ENCODE measurements around the gene ZNF581. TPM values are rescaled to one million over a fixed set of nuclear protein-coding genes. Genes with fewer than 3 reads are reported as not detected.

The ZNF581 gene
- total and polyA plus RNA-seq, 4 donors, result 2.1 to 7.3 (median 5.2) TPM

- Histone ChIP-seq H3K4me1 (ENCODE audit: control insufficient read depth in 4 of 4, insufficient read depth in 4 of 4, low read length in 3 of 4) (peaks cover 22 to 52% (median 44%) of the 10 kb centered on the region in 4 donors), H3K9me3 (ENCODE audit: control insufficient read depth in 4 of 4, low read length in 3 of 4) (no peaks in the 10 kb centered on the region), H3K27ac (ENCODE audit: low read depth in 1 of 2, low read length in 2 of 2) (peak overlapping the region; percentile 75 to 86), H3K9ac (ENCODE audit: low read depth in 1 of 2, low read length in 2 of 2) (peak overlapping the region; percentile 71 to 87), H3K4me3 (ENCODE audit: low read depth in 1 of 3, low read length in 3 of 3) (peak overlapping the region; percentile 66 to 89 (median 86)), H3K27me3 (ENCODE audit: control insufficient read depth in 4 of 4, insufficient read depth in 4 of 4, low read length in 3 of 4) (no peaks in the 10 kb centered on the region), H3K36me3 (ENCODE audit: control insufficient read depth in 4 of 4, insufficient read depth in 3 of 4, low read depth in 1 of 4, low read length in 3 of 4) (peaks cover 0 to 9% (median under 1%) of the 10 kb centered on the region in 4 donors)
- TF ChIP-seq RXRA (IDR thresholded peaks at IDR 0.05) (no peak), ATF3 (IDR thresholded peaks at IDR 0.05) (no peak), MAX (IDR thresholded peaks at IDR 0.05) (no peak)
- no peak for DNase-seq (ENCODE audit: low spot score)
- WGBS, result 49% methylated on average over 14 of the region's 14 CpGs
Observed at GRCh38 chr19:55646889-55647731, 3.7 kb downstream of the ZNF581 start.

GRCh38 chr19:55647732-55648584 lies 4.5 kb downstream of the ZNF581 start, which contains the start of gene CCDC106:
Gene CCDC106 (plus strand): TSS chr19:55648212. CDS start chr19:55649047, 835 bp downstream.
- WGBS, result 2% methylated on average over 87 of the region's 87 CpGs
- Histone ChIP-seq H3K4me3 (ENCODE audit: low read depth in 1 of 3, low read length in 3 of 3) (peak within 1 kb of the TSS; percentile 66 to 89 (median 86)), H3K27ac (ENCODE audit: low read depth in 1 of 2, low read length in 2 of 2) (peak within 1 kb of the TSS; percentile 75 to 86), H3K27me3 (ENCODE audit: control insufficient read depth in 4 of 4, insufficient read depth in 4 of 4, low read length in 3 of 4) (no peaks in the 10 kb centered on the region), H3K36me3 (ENCODE audit: control insufficient read depth in 4 of 4, insufficient read depth in 3 of 4, low read depth in 1 of 4, low read length in 3 of 4) (peaks cover 0 to 9% (median under 1%) of the 10 kb centered on the region in 4 donors), H3K9me3 (ENCODE audit: control insufficient read depth in 4 of 4, low read length in 3 of 4) (no peaks in the 10 kb centered on the region), H3K9ac (ENCODE audit: low read depth in 1 of 2, low read length in 2 of 2) (peak within 1 kb of the TSS; percentile 71 to 87), H3K4me1 (ENCODE audit: control insufficient read depth in 4 of 4, insufficient read depth in 4 of 4, low read length in 3 of 4) (peaks cover 15 to 44% (median 36%) of the 10 kb centered on the region in 4 donors)
- peak; percentile 70 for DNase-seq (ENCODE audit: low spot score)
- TF ChIP-seq JUND (IDR thresholded peaks at IDR 0.05) (no peak), NR2F2 (IDR thresholded peaks at IDR 0.05) (no peak), YY1 (IDR thresholded peaks at IDR 0.05) (peak; percentile 44), EGR1 (IDR thresholded peaks at IDR 0.05; ENCODE audit: low read depth in 2 of 2) (peak in 1 of 2 donors; percentile 77)

- 57% methylated on average over 25 of the region's 25 CpGs for WGBS
- Histone ChIP-seq H3K9ac (ENCODE audit: low read depth in 1 of 2, low read length in 2 of 2) (peak overlapping the region; percentile 31 to 71), H3K9me3 (ENCODE audit: control insufficient read depth in 4 of 4, low read length in 3 of 4) (no peaks in the 10 kb centered on the region), H3K4me3 (ENCODE audit: low read depth in 1 of 3, low read length in 3 of 3) (peak overlapping the region; percentile 66 to 89 (median 86)), H3K4me1 (ENCODE audit: control insufficient read depth in 4 of 4, insufficient read depth in 4 of 4, low read length in 3 of 4) (peaks cover 13 to 42% (median 32%) of the 10 kb centered on the region in 4 donors), H3K36me3 (ENCODE audit: control insufficient read depth in 4 of 4, insufficient read depth in 3 of 4, low read depth in 1 of 4, low read length in 3 of 4) (peaks cover 0 to 9% (median under 1%) of the 10 kb centered on the region in 4 donors), H3K27ac (ENCODE audit: low read depth in 1 of 2, low read length in 2 of 2) (peak overlapping the region; percentile 75 to 86), H3K27me3 (ENCODE audit: control insufficient read depth in 4 of 4, insufficient read depth in 4 of 4, low read length in 3 of 4) (no peaks in the 10 kb centered on the region)
- DNase-seq (ENCODE audit: low spot score), result no peak
- TF ChIP-seq RXRA (IDR thresholded peaks at IDR 0.05), result no peak
- no peak for TF ChIP-seq CTCF (IDR thresholded peaks at IDR 0.05; ENCODE audit: low read depth, low read length, missing input control)
- no peak for TF ChIP-seq TAF1 (conservative IDR thresholded peaks at IDR 0.05)
- TF ChIP-seq ATF3 (IDR thresholded peaks at IDR 0.05), result no peak
- no peak for TF ChIP-seq GABPA (IDR thresholded peaks at IDR 0.05 in 1 of 2, conservative IDR thresholded peaks at IDR 0.05 in 1 of 2)
- no peak for TF ChIP-seq FOXA1 (IDR thresholded peaks at IDR 0.05)
- TF ChIP-seq ZBTB33 (IDR thresholded peaks at IDR 0.05), result no peak
- no peak for TF ChIP-seq SP1 (IDR thresholded peaks at IDR 0.05)
- TF ChIP-seq HNF4A (conservative IDR thresholded peaks at IDR 0.05), result no peak
- TF ChIP-seq FOXA2 (IDR thresholded peaks at IDR 0.05), result no peak
- TF ChIP-seq MAX (IDR thresholded peaks at IDR 0.05), result no peak
- TF ChIP-seq NR2F2 (IDR thresholded peaks at IDR 0.05), result no peak
- no peak for TF ChIP-seq JUND (IDR thresholded peaks at IDR 0.05)
Observed at GRCh38 chr19:55648585-55649267, 5.3 kb downstream of the ZNF581 start.

All from liver (tissue), 9 donors.